Activated T-helper 1 cell treated with anti-CD3 and anti-CD28 coated beads, Interleukin-12 subunit alpha, Interleukin-12 subunit beta, Interleukin-2, Interleukin-4 antibody, amounts not matched to agents 30 ng/mL and 10 ng/mL and 1 ng/mL, durations not matched to agents 14 hours and 24 hours and 36 hours (primary cell): ENCODE results near the gene RHOG. TPM values are rescaled to one million over a fixed set of nuclear protein-coding genes. Genes with fewer than 3 reads are reported as not detected.

Experiments used
- DNase-seq: peaks from one replicate; pipeline ENCODE4 v3.0.0; 2021; ENCODE audit warnings: low spot score
- H3K27ac Mint-ChIP-seq: one replicate; pipeline ENCODE4 v1.8.0; 2021; ENCODE audit warnings: mild to moderate bottlenecking, mixed read lengths
- H3K27me3 Mint-ChIP-seq: one replicate; pipeline ENCODE4 v1.8.0; 2022; ENCODE audit warnings: mild to moderate bottlenecking, moderate library complexity, mixed read lengths; ENCODE audit not compliant: insufficient read depth
- H3K36me3 Mint-ChIP-seq: one replicate; pipeline ENCODE4 v1.8.0; 2021; ENCODE audit warnings: low read depth, mixed read lengths
- H3K4me1 Mint-ChIP-seq: one replicate; pipeline ENCODE4 v1.8.0; 2021; ENCODE audit warnings: low read depth, mixed read lengths
- H3K4me3 Mint-ChIP-seq: one replicate; pipeline ENCODE4 v1.8.0; 2021; ENCODE audit warnings: mild to moderate bottlenecking, moderate library complexity, mixed read lengths
- H3K9me3 Mint-ChIP-seq: one replicate; pipeline ENCODE4 v1.8.0; 2021; ENCODE audit warnings: mixed read lengths
- intact Hi-C: fragments of 100-400 bp; cut with micrococcal nuclease; formaldehyde crosslinking; loops from one replicate; pipeline ENCODE4 v1.15.1; 2024
- total RNA-seq: library from RNA; stranded (reverse); gene quantifications from 2 replicates; pipeline ENCODE4 v1.2.3, GENCODE V29; 2022

RHOG gene
- total RNA-seq, 1 donor from 2014 or later = 170 TPM

DNA sequence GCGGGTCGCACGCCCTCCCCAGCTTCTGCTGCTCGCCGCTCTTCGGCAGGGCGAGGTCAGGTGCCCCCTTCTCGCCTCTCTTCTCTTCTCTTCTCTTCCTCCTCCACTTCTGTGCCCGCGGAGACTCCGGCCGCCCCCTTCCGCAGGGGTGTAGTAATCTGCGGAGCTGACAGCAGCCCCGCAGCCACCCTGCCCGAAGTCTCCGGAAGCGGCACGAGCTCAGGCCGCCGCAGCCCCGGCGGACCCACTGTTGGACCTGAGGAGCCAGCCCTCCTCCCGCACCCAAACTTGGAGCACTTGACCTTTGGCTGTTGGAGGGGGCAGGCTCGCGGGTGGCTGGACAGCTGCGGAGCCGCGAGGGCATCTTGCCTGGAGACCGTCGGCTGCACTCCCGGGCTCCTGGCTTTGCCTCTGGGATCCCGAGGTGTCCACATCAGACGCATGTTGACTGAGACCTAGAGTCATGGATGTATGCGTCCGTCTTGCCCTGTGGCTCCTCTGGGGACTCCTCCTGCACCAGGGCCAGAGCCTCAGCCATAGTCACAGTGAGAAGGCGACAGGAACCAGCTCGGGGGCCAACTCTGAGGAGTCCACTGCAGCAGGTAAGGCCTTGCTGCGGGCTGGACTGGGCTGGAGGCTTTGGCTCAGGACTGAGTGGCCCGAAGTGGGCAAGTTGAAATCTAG is 15.2 kb upstream of the RHOG start:
- peaks cover 75% of the 10 kb centered on the region for H3K4me1 Mint-ChIP-seq
- no peaks in the 10 kb centered on the region for H3K27me3 Mint-ChIP-seq
- intact Hi-C loops = loop anchor here (1.0 kb wide), 1 partner anchor 238 kb away; the partner anchor contains the start of gene RRM1
- H3K36me3 Mint-ChIP-seq = peaks cover 6% of the 10 kb centered on the region
- H3K9me3 Mint-ChIP-seq = no peaks in the 10 kb centered on the region
- H3K27ac Mint-ChIP-seq = peak overlapping the region; percentile 96
- peak overlapping the region; percentile 98 for H3K4me3 Mint-ChIP-seq
- no peak for DNase-seq

DNA sequence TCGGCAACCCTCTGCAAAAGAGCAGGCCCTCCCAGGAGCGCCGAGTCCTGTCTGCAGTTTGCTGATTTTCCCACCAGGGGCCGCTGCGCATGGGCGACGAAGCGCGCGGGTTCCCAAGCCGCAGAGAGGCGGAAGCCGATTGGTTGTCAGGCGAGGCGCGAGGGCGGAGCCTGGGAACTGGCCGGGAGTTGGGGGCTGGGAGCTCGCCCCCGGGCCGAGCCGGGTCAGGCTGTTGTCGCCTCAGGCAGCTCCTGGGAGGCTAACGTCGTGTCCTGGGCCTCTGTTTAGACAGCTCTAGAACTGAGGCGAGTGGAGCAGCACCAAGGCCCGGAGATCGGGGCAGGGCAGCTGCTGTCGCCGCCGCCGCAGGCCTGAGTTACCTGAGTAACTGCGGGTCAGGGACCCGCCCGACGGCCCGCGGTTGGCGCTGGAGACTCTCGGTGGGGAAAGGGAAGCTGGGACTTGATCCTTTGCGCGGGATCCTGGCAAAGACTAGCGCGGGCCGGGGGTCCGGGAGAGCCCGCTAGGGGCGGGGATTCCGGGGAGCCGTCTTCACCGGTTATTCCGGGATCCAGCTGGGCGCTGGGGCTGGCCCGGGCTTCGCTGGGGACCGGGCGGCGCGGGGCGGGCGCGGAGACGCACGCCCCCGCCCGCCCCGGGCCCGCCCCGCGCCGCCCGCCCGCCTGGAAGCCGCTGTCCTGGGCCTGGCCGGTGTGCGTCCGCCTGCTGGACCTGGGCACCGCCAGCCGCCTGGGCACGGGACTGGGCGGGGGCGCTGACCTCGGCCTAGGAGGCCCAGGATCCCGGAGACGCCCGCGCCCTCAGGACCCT is 14.4 kb upstream of the RHOG start, which contains the start of gene STIM1:
STIM1 (plus strand) TSS at position 688 of the 831 bp plus-strand sequence. CDS start 607 bp downstream, outside the sequence.
- Mint-ChIP-seq H3K36me3 (peaks cover 5% of the 10 kb centered on the region), H3K27me3 (no peaks in the 10 kb centered on the region), H3K4me1 (peaks cover 67% of the 10 kb centered on the region), H3K4me3 (peak within 1 kb of the TSS; percentile 98), H3K9me3 (no peaks in the 10 kb centered on the region), H3K27ac (peak within 1 kb of the TSS; percentile 99)
- DNase-seq = peak; percentile 98
- intact Hi-C loops = loop anchor here (1.0 kb wide), 9 partner anchors 14 to 239 kb away; partner anchors contain the start of genes NUP98 and RRM1

DNA sequence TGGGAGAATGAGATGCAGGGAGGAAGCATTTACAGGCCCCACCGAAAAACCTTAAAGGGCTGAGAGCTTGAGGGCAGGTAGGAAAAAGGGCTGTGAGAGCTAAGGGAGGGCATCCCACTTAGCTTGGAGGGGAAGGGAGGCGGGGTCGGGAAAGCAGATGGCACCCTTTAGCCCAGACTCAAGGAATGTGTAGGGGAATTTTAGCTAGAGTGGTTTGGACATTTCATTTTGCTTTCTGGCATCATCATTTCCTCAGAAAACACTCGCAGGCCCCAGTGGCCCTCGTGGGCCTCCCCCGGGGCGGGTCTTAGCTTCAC is 13.9 kb upstream of the RHOG start:
- Mint-ChIP-seq H3K4me1 (peaks cover 62% of the 10 kb centered on the region), H3K4me3 (peak overlapping the region; percentile 92), H3K36me3 (peaks cover 5% of the 10 kb centered on the region), H3K27me3 (no peaks in the 10 kb centered on the region), H3K27ac (peak overlapping the region; percentile 99), H3K9me3 (no peaks in the 10 kb centered on the region)
- intact Hi-C loops = loop anchor here (1.0 kb wide), 8 partner anchors 13 to 218 kb away; partner anchors contain the start of gene NUP98
- DNase-seq = no peak

DNA sequence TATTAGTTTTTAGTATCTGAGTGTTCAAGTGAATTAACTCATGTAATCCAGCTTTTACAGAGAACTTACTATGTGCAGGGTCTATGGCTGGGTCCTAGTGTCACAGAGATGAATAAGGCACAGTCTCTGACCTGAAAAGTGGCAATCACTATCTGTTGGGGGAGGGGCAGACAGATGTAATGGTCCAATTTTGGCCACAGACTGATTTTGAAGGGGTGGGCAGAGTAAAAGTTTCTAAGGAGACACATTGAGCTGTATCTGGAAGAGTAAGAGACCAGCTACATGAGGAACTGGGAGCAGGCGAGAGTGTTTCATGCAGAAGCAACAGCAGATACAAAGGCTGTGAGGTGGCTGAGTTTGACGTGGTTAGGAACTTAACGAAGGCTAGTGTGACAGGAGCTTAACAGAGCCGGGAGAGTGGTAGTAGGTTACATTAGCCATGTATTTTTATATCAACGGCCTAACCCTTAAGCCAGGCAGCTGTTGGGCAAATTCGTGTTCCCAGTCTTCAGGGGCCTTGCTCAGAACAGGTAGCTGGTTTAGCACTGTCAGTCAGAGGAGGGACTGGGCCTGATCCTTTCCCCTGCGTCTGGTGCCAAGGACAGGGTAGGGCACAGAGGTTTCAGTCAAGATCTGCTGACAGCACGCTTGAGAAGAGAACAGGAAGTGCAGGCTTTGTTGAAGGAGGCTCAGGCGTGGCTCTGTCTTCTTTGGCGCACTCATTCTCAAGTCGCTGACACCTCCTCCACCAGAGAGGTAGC is 13.3 kb upstream of the RHOG start:
- peaks cover 61% of the 10 kb centered on the region for H3K4me1 Mint-ChIP-seq
- H3K27me3 Mint-ChIP-seq = no peaks in the 10 kb centered on the region
- H3K9me3 Mint-ChIP-seq = no peaks in the 10 kb centered on the region
- DNase-seq = peak; percentile 61
- H3K36me3 Mint-ChIP-seq = peaks cover 5% of the 10 kb centered on the region
- H3K4me3 Mint-ChIP-seq = peak overlapping the region; percentile 92
- H3K27ac Mint-ChIP-seq = peak overlapping the region; percentile 99
- intact Hi-C loops = loop anchor here (1.0 kb wide), 8 partner anchors 13 to 218 kb away; partner anchors contain the start of gene NUP98

DNA sequence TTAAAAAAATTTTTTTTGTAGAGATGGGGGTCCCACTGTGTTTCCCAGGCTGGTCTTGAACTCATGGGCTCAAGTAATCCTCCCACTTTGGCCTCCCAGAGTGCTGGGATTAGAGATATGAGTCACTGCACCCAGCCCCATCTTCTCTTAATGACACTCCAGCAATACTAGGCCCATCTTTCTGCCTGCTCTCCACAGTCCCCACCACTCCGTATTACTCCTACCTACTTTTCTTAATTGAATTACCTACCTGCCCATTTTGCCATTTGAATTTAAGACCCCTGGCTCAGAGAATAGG is 12.7 kb upstream of the RHOG start:
- Mint-ChIP-seq H3K4me1 (peaks cover 61% of the 10 kb centered on the region), H3K4me3 (peak overlapping the region; percentile 92), H3K36me3 (peaks cover 5% of the 10 kb centered on the region), H3K27me3 (no peaks in the 10 kb centered on the region), H3K27ac (peak overlapping the region; percentile 99), H3K9me3 (no peaks in the 10 kb centered on the region)
- intact Hi-C loops = no loop called here
- DNase-seq = no peak

DNA sequence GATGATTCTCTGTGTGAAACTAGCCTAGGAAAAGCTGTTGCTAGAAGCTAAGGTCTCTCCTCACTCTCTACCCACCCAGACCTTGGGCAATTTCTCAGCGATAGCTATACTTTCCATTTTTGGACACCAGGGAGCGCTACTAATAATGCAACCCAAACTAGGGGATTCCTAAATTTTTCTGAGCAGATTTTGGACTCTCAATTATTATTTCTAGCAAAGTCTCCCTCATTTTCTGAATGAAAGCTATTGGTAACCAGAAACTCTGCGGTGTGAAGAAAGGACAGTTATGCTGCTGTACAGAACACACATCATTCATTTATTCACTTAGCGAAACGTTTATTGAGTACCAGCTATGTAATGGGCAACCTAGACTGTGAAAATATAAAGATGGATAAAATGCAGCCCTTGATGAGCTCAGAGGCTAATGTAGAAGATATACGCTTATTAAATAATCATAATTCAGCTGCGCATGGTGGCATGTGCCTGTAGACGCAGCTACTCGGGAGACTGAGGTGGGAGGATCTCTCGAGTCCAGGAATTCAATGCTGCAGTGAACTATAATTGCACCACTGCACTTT is 8.6 kb upstream of the RHOG start:
- Mint-ChIP-seq H3K9me3 (no peaks in the 10 kb centered on the region), H3K4me1 (peaks cover 47% of the 10 kb centered on the region), H3K36me3 (no peaks in the 10 kb centered on the region), H3K4me3 (no peak overlapping the region), H3K27ac (no peak overlapping the region), H3K27me3 (no peaks in the 10 kb centered on the region)
- DNase-seq = peak; percentile 37
- intact Hi-C loops = loop anchor here (1.0 kb wide), 2 partner anchors 8 to 223 kb away; no protein-coding TSS in a partner anchor

DNA sequence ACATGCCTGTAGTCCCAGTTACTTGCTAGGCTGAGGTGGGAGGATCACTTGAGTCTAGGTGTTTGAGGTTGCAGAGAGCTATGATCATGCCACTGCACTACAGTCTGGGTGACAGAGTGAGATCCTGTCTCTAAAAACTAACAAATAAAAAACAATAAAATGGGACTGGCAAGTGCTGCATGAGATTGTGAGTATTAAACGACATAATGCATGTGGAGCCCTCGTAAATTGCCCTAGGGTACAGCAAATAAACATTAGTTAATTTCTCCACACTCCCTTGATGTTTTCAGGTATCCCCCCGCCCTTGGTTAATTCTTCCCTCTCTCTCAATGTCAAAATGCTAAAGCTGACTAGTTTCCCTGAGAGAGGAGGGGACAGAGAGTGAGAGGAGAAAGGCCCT is 4.9 kb upstream of the RHOG start:
- Mint-ChIP-seq H3K36me3 (no peaks in the 10 kb centered on the region), H3K27ac (no peak overlapping the region), H3K9me3 (no peaks in the 10 kb centered on the region), H3K27me3 (no peaks in the 10 kb centered on the region), H3K4me1 (peaks cover 44% of the 10 kb centered on the region), H3K4me3 (no peak overlapping the region)
- intact Hi-C loops = no loop called here
- DNase-seq = no peak

DNA sequence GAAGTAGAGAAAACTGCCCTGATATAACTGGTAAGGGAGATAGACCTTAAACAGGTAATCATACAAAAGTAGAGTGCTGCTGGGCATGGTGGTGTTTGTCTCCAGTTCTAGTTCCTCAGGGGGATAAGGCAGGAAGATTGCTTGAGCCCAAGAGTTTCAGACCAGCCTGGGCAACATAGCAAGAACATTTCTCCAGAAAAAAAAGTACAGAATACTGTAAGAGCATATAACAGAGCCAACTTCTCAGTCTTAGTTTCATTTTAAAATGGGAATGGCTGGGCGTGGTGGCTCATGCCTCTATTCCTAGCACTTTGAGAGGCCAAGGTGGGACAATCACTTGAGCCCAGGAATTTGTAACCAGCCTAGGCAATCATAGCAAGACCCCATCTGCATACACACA is 4.5 kb upstream of the RHOG start:
- intact Hi-C loops = no loop called here
- Mint-ChIP-seq H3K4me1 (peaks cover 44% of the 10 kb centered on the region), H3K27me3 (no peaks in the 10 kb centered on the region)

DNA sequence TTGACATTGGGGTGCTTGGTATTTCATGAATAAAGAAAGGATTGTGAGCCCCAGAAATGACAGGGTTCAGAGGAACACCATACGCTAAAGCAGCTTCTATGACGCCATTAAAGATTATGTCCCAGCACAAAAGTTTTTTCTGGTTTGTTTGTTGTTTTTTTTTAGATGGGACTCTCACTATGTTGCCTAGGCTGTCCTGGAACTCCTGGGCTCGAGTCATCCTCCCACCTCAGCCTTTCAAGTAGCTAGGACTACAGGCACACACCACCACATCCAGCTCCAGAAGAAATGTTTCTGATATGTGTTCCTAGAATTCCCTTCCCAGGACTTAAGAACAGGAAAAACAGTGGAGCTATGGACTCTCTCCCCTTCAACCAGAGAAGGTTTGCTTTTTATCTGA is 2.6 kb upstream of the RHOG start:
- no peak for DNase-seq
- no peak overlapping the region for H3K4me3 Mint-ChIP-seq
- peaks cover 45% of the 10 kb centered on the region for H3K4me1 Mint-ChIP-seq
- H3K36me3 Mint-ChIP-seq = peaks cover 15% of the 10 kb centered on the region
- intact Hi-C loops = no loop called here
- H3K9me3 Mint-ChIP-seq = no peaks in the 10 kb centered on the region
- H3K27ac Mint-ChIP-seq = peak overlapping the region; percentile 62
- H3K27me3 Mint-ChIP-seq = no peaks in the 10 kb centered on the region

More for the DNA sequence above, 4.5 kb upstream of the RHOG start:
- Mint-ChIP-seq H3K36me3 (no peaks in the 10 kb centered on the region), H3K9me3 (no peaks in the 10 kb centered on the region), H3K4me3 (no peak overlapping the region), H3K27ac (no peak overlapping the region)
- DNase-seq = no peak

DNA sequence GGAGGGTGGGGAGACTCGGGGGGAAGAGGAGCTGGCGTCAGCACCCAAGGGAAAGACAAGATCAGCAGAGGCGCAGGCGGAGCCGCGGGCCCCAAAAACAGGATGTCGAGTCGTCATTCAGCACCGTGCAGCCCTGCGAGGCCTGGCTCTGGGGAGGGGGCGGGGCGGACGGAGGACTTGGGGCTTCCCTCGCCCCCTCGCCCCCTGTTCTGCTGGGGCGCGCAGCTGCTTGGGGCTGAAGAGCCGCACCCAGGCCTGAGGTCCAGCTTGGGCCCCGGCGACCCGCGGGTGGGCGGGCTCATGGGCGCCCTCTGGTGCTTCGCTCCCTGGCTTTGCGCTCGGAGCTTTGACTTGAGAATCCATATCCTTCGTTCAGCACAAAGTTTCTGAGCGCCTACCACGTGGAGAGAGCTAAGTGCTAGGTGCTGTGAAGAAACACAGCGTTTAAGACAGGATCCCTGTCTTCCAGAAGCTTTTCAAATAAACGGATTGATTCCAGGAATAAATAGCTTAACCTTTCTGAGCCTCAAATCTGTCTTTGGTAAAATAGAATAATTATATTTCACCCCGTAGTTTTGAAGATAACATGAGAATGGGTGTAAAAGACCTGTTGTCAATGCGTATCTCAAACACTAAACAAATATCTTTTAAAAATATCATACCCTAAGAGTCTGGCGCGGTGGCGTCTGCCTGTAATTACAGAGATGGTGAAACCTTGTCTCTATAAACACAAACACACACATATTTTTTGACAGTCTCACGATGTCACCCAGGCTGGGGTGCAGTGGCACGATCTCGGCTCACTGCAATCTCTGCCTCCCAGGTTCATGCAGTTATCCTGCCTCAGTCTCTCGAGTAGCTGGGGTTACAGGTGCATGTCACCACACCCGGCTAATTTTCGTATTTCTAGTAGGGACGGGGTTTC is 929 bp upstream of the RHOG start:
- Mint-ChIP-seq H3K27me3 (no peaks in the 10 kb centered on the region), H3K27ac (peak overlapping the region; percentile 97), H3K9me3 (no peaks in the 10 kb centered on the region), H3K36me3 (peaks cover 22% of the 10 kb centered on the region), H3K4me1 (peaks cover 59% of the 10 kb centered on the region), H3K4me3 (peak overlapping the region; percentile 81)
- DNase-seq = peak; percentile 89
- intact Hi-C loops = loop anchor here (1.0 to 2.0 kb wide), 7 partner anchors 8 to 253 kb away; partner anchors contain the start of genes NUP98, PGAP2 and RRM1

DNA sequence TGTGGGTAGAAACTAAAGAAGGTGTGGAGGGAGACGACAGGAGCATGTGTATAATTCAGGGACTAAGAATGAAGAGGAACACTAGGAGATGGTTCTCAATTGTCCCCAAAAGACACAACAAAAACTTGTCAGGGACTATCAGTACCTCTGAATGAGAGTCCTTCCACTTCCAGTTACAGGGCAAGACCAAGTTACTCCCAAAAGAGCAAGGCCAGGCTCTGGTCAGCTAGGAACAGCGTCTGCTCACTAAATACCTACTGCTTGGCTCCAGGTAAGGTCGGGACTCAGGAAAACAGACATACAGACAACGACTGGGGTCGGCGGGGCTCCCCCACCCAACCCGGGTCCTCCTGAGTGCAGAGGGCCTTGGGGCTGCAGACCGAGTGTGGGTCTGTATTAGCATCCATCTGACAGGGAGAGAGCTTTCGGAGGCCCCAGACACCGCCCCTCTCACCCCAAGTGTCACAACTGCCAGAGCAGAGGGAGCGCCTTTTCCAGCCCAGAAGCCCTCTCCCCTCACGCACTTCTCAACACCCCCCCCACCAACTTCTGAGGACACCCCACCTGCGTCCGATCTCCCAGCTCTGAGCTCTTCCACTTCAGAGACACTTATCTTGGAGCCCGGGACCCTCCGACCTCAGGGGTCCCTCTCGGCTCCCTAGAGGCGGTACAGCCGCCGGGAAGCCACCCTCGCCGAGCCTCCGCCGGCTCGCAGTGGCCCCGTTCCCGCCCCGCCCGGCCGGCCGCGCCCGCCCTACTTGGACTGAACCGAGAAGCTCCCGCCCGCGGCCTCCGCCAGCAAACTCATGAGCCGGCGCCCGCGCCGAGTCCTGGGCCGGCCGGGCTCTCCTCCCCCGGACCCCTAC is 522 bp downstream of the RHOG start:
- H3K27me3 Mint-ChIP-seq = no peaks in the 10 kb centered on the region
- intact Hi-C loops = loop anchor here (2.0 kb wide), 1 partner anchor 233 kb away; no protein-coding TSS in a partner anchor
- no peak for DNase-seq
- H3K9me3 Mint-ChIP-seq = no peaks in the 10 kb centered on the region
- peaks cover 64% of the 10 kb centered on the region for H3K4me1 Mint-ChIP-seq
- peak overlapping the region; percentile 96 for H3K4me3 Mint-ChIP-seq
- peaks cover 28% of the 10 kb centered on the region for H3K36me3 Mint-ChIP-seq
- H3K27ac Mint-ChIP-seq = peak overlapping the region; percentile 94
